HEK293 (cell line): ENCODE results near the gene IRF7.

ENCODE experiments used
- CTCF ChIA-PET: fragments of 350-600 bp; formaldehyde crosslinking; extraction: SDS; loops from one replicate; lab custom pipeline; 2021; ENCODE audit warnings: antibody characterized with exemption; lab: Yijun Ruan, JAX
- POLR2A ChIA-PET: fragments of 300-600 bp; formaldehyde crosslinking; extraction: SDS; loops from one replicate; lab custom pipeline; 2020; ENCODE audit warnings: antibody characterized with exemption, inconsistent platforms; lab: Yijun Ruan, JAX
- H3K27ac ChIP-seq: fragments of 200-500 bp; sonication (Bioruptor generic); 2 replicates; pipeline ENCODE4 v1.5.1; 2014; ENCODE audit warnings: low read depth, low read length, control low read depth, inconsistent platforms; ENCODE audit errors: extremely low read depth
- H3K36me3 ChIP-seq, 2 experiments: fragments of 200-500 bp in 1 of 2; sonication (Bioruptor generic) in 1 of 2; 1 replicate in 1 of 2; 2 replicates in 1 of 2; pipeline ENCODE4 v1.5.1; 2014 to 2017; ENCODE audit warnings: inconsistent platforms in 2 of 2, low read length in 2 of 2; ENCODE audit not compliant: control insufficient read depth in 2 of 2, insufficient read depth in 1 of 2
- H3K4me1 ChIP-seq: fragments of 200-500 bp; sonication (Bioruptor generic); 2 replicates; pipeline ENCODE4 v1.5.1; 2014; ENCODE audit warnings: mild to moderate bottlenecking, low read length, inconsistent platforms; ENCODE audit not compliant: control insufficient read depth, insufficient read depth
- H3K4me3 ChIP-seq: 2 replicates; pipeline ENCODE4 v1.5.1; 2011; ENCODE audit warnings: low read depth, mild to moderate bottlenecking, control low read depth, low read length, moderate library complexity
- H3K9me3 ChIP-seq: fragments of 200-500 bp; sonication (Bioruptor generic); 2 replicates; pipeline ENCODE4 v1.5.1; 2014; ENCODE audit warnings: low read depth, low read length, inconsistent platforms; ENCODE audit not compliant: control insufficient read depth, insufficient read depth
- HOXC10 ChIP-seq: sonication (generic); formaldehyde crosslinking; IDR thresholded peaks from 2 replicates; pipeline ENCODE4 v1.8.1; 2023; ENCODE audit warnings: mild to moderate bottlenecking, missing genetic modification reagents
- IKZF3 ChIP-seq: fragments of 450-650 bp; IDR thresholded peaks from 2 replicates; pipeline ENCODE4 v1.5.0; 2018; ENCODE audit warnings: missing biosample characterization, mild to moderate bottlenecking, missing genetic modification characterization, moderate library complexity
- MZF1 ChIP-seq: fragments of 450-650 bp; formaldehyde crosslinking; IDR thresholded peaks from 2 replicates; pipeline ENCODE4 v1.5.1; 2017; ENCODE audit warnings: missing biosample characterization, missing genetic modification characterization, borderline replicate concordance
- PATZ1 ChIP-seq: fragments of 450-650 bp; formaldehyde crosslinking; IDR thresholded peaks from 2 replicates; pipeline ENCODE4 v1.5.1; 2016; ENCODE audit warnings: missing biosample characterization, missing genetic modification characterization
- RBAK ChIP-seq: fragments of 450-650 bp; formaldehyde crosslinking; IDR thresholded peaks from 2 replicates; pipeline ENCODE4 v1.5.1; 2016; ENCODE audit warnings: missing biosample characterization, missing genetic modification characterization
- REPIN1 ChIP-seq: fragments of 450-650 bp; formaldehyde crosslinking; IDR thresholded peaks from 2 replicates; pipeline ENCODE4 v1.5.1; 2017; ENCODE audit warnings: missing biosample characterization, missing genetic modification characterization, low read depth
- REST ChIP-seq: fragments of 450-650 bp; formaldehyde crosslinking; IDR thresholded peaks from 2 replicates; pipeline ENCODE4 v1.5.1; 2016; ENCODE audit warnings: missing biosample characterization, missing genetic modification characterization
- ZBTB20 ChIP-seq: fragments of 450-650 bp; formaldehyde crosslinking; IDR thresholded peaks from 2 replicates; pipeline ENCODE4 v1.5.1; 2016; ENCODE audit warnings: missing biosample characterization, missing genetic modification characterization
- ZBTB7A ChIP-seq: fragments of 450-650 bp; formaldehyde crosslinking; IDR thresholded peaks from 2 replicates; pipeline ENCODE4 v1.5.1; 2016; ENCODE audit warnings: low read depth, missing biosample characterization, missing genetic modification characterization
- ZFP69B ChIP-seq: fragments of 450-650 bp; formaldehyde crosslinking; IDR thresholded peaks from 2 replicates; pipeline ENCODE4 v1.5.1; 2016; ENCODE audit warnings: missing biosample characterization, missing genetic modification characterization
- ZNF132 ChIP-seq: fragments of 450-650 bp; formaldehyde crosslinking; IDR thresholded peaks from 2 replicates; pipeline ENCODE4 v1.5.1; 2017; ENCODE audit warnings: missing biosample characterization, missing genetic modification characterization, borderline replicate concordance
- ZNF23 ChIP-seq: fragments of 450-650 bp; formaldehyde crosslinking; IDR thresholded peaks from 2 replicates; pipeline ENCODE4 v1.5.1; 2016; ENCODE audit warnings: missing biosample characterization, missing genetic modification characterization, borderline replicate concordance
- ZNF248 ChIP-seq: fragments of 450-650 bp; formaldehyde crosslinking; IDR thresholded peaks from 2 replicates; pipeline ENCODE4 v1.5.1; 2017; ENCODE audit warnings: missing biosample characterization, missing genetic modification characterization
- ZNF394 ChIP-seq: fragments of 450-650 bp; formaldehyde crosslinking; IDR thresholded peaks from 2 replicates; pipeline ENCODE4 v1.5.1; 2016; ENCODE audit warnings: missing biosample characterization, missing genetic modification characterization, mild to moderate bottlenecking, moderate library complexity, borderline replicate concordance
- ZNF404 ChIP-seq: fragments of 450-650 bp; formaldehyde crosslinking; IDR thresholded peaks from 2 replicates; pipeline ENCODE4 v1.5.1; 2017; ENCODE audit warnings: missing biosample characterization, missing genetic modification characterization
- ZNF518A ChIP-seq: fragments of 450-650 bp; formaldehyde crosslinking; conservative IDR thresholded peaks from 2 replicates; pipeline ENCODE4 v1.5.1; 2016; ENCODE audit warnings: low read depth, missing biosample characterization, missing genetic modification characterization
- ZNF571 ChIP-seq: fragments of 450-650 bp; formaldehyde crosslinking; IDR thresholded peaks from 2 replicates; pipeline ENCODE4 v1.5.0; 2017; ENCODE audit warnings: missing biosample characterization, missing genetic modification characterization
- ZNF600 ChIP-seq: fragments of 450-650 bp; formaldehyde crosslinking; IDR thresholded peaks from 2 replicates; pipeline ENCODE4 v1.5.1; 2016; ENCODE audit warnings: missing biosample characterization, missing genetic modification characterization
- ZNF624 ChIP-seq: fragments of 450-650 bp; formaldehyde crosslinking; IDR thresholded peaks from 2 replicates; pipeline ENCODE4 v1.5.1; 2017; ENCODE audit warnings: missing biosample characterization, missing genetic modification characterization
- ZNF639 ChIP-seq: fragments of 450-650 bp; formaldehyde crosslinking; IDR thresholded peaks from 2 replicates; pipeline ENCODE4 v1.5.1; 2016; ENCODE audit warnings: missing biosample characterization, missing genetic modification characterization
- ZNF76 ChIP-seq: fragments of 450-650 bp; formaldehyde crosslinking; IDR thresholded peaks from 2 replicates; pipeline ENCODE4; 2016; ENCODE audit warnings: low read depth, missing biosample characterization, missing genetic modification characterization, borderline replicate concordance
- ZNF837 ChIP-seq: fragments of 450-650 bp; formaldehyde crosslinking; IDR thresholded peaks from 2 replicates; pipeline ENCODE4 v1.5.1; 2016; ENCODE audit warnings: missing biosample characterization, missing genetic modification characterization

The IRF7 gene

GRCh38 chr11:575996-576768 is 39.6 kb downstream of the IRF7 start, which contains the start of gene PHRF1 (continued):
- no peak for TF ChIP-seq ZNF248 (tag by site-specific recombination)
- 0 out of 2 replicates have a peak, but pooled peaks have one; percentile 22 for TF ChIP-seq ZBTB7A (tag by site-specific recombination)
- TF ChIP-seq ZNF624, result no peak
- no peak for TF ChIP-seq ZNF600 (tag by site-specific recombination)
- peak; percentile 75 for TF ChIP-seq ZNF518A (tag by site-specific recombination)
- no peak for TF ChIP-seq ZNF837 (tag by site-specific recombination)
- no peak for TF ChIP-seq ZNF132 (tag by site-specific recombination)
- TF ChIP-seq ZNF571 (tag by site-specific recombination), result no peak

- POLR2A ChIA-PET, result interaction anchor here (0.6 to 2.0 kb wide), 20 partner anchors 10 to 368 kb away, joined by 3 to 28 read pairs (median 4); partner anchors contain the start of genes BET1L, HRAS, IRF7 and LMNTD2
- TF ChIP-seq ZNF76 (tag by site-specific recombination) (no peak), ZFP69B (tag by site-specific recombination) (no peak), HOXC10 (0 out of 2 replicates have a peak, but pooled peaks have one; percentile 71), ZNF639 (no peak), MZF1 (no peak), RBAK (tag by site-specific recombination) (no peak), ZNF23 (tag by site-specific recombination) (no peak), REST (tag by site-specific recombination) (no peak), ZNF600 (tag by site-specific recombination) (peak; percentile 67; the same call in 1 of the 2 replicates), ZNF394 (tag by site-specific recombination) (peak; percentile 85), ZNF404 (tag by site-specific recombination) (no peak), REPIN1 (tag by site-specific recombination) (no peak), IKZF3 (0 out of 2 replicates have a peak, but pooled peaks have one; percentile 27), PATZ1 (tag by site-specific recombination) (no peak), ZBTB20 (tag by site-specific recombination) (peak; percentile 21; the same call in 1 of the 2 replicates)
Observed at GRCh38 chr11:575313-575995, 40.3 kb downstream of the IRF7 start.

More at GRCh38 chr11:575313-575995, 40.3 kb downstream of the IRF7 start:
- peak overlapping the region; percentile 40; the same call in 1 of the 2 replicates for H3K27ac ChIP-seq
- peak overlapping the region; percentile 56 for H3K4me3 ChIP-seq
- H3K36me3 ChIP-seq, result peaks cover 0 to 21% of the 10 kb centered on the region in 2 experiments; a peak in 1 of 3 replicates
- H3K9me3 ChIP-seq, result no peaks in the 10 kb centered on the region
- CTCF ChIA-PET, result interaction anchor here (0.8 kb wide), 1 partner anchor 37 kb away, joined by 3 read pairs; no protein-coding TSS in a partner anchor
- H3K4me1 ChIP-seq, result peaks cover 5% of the 10 kb centered on the region
